Gastroesophageal sphincter (tissue), 3 donors: ENCODE measurements around the gene SPINK7.
"Not testable (repeated sequence)": the region's sequence is repeated elsewhere in the genome, so short reads cannot be mapped to it uniquely, and the experiment has no call there.

Experiments used
- POLR2A ChIP-seq, 2 donors: fragments of 450-650 bp; IDR thresholded peaks; one replicate each; pipeline ENCODE4 v1.6.1; 2017; ENCODE audit warnings: antibody characterized with exemption in 2 of 2, mild to moderate bottlenecking in 2 of 2, moderate library complexity in 1 of 2
- TF ChIP-seq, protein P1 (sequence below), 4 experiments: fragments of 200-600 bp in 2 of 4; fragments of 450-650 bp in 2 of 4; sonication (generic) in 1 of 4; IDR thresholded peaks; one replicate each; pipeline ENCODE4 v1.5.1; 2017 to 2019; ENCODE audit warnings: antibody characterized with exemption in 4 of 4, mild to moderate bottlenecking in 2 of 4, moderate library complexity in 2 of 4

DNA sequence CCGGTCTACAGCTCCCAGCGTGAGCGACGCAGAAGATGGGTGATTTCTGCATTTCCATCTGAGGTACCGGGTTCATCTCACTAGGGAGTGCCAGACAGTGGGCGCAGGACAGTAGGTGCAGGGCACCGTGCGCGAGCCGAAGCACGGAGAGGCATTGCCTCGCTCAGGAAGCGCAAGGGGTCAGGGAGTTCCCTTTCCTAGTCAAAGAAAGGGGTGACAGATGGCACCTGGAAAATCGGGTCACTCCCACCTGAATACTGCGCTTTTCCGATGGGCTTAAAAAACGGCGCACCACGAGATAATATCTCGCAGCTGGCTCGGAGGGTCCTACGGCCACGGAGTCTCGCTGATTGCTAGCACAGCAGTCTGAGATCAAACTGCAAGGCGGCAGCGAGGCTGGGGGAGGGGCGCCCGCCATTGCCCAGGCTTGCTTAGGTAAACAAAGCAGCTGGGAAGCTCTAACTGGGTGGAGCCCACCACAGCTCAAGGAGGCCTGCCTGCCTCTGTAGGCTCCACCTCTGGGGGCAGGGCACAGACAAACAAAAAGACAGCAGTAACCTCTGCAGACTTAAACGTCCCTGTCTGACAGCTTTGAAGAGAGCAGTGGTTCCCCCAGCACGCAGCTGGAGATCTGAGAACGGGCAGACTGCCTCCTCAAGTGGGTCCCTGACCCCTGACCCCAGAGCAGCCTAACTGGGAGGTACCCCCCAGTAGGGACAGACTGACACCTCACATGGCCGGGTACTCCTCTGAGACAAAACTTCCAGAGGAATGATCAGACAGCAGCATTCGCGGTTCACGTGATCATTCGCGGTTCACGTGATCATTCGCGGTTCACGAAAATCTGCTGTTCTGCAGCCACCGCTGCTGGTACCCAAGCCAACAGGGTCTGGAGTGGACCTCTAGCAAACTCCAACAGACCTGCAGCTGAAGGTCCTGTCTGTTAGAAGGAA, 8.1 kb downstream of the SPINK7 start:
- TF ChIP-seq, protein P1, sequence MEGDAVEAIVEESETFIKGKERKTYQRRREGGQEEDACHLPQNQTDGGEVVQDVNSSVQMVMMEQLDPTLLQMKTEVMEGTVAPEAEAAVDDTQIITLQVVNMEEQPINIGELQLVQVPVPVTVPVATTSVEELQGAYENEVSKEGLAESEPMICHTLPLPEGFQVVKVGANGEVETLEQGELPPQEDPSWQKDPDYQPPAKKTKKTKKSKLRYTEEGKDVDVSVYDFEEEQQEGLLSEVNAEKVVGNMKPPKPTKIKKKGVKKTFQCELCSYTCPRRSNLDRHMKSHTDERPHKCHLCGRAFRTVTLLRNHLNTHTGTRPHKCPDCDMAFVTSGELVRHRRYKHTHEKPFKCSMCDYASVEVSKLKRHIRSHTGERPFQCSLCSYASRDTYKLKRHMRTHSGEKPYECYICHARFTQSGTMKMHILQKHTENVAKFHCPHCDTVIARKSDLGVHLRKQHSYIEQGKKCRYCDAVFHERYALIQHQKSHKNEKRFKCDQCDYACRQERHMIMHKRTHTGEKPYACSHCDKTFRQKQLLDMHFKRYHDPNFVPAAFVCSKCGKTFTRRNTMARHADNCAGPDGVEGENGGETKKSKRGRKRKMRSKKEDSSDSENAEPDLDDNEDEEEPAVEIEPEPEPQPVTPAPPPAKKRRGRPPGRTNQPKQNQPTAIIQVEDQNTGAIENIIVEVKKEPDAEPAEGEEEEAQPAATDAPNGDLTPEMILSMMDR (IDR thresholded peaks at IDR 0.05): not testable (repeated sequence)
- TF ChIP-seq POLR2A (IDR thresholded peaks at IDR 0.05): not testable (repeated sequence)
